H1 (cell line): ENCODE data around the gene MRRF. TPM values are rescaled to one million over a fixed set of nuclear protein-coding genes. Genes with fewer than 3 reads are reported as not detected.

Experiments used
- CTCF ChIA-PET: fragments of 300-600 bp; sonication (Branson Sonifier 250); formaldehyde crosslinking; loops from one replicate; lab custom pipeline; 2021; ENCODE audit not compliant: partially characterized antibody; lab: Charles Lee
- POLR2A ChIA-PET: fragments of 300-600 bp; sonication (Branson Sonifier 250); formaldehyde crosslinking; loops from one replicate; lab custom pipeline; 2021; ENCODE audit warnings: inconsistent platforms; ENCODE audit not compliant: partially characterized antibody; lab: Charles Lee
- DNase-seq, 2 experiments: peaks; one replicate each; pipeline versions ENCODE4 v3.0.0 to v3.0.0-alpha.2; 2010 to 2022; ENCODE audit warnings: low spot score in 2 of 2, low read depth in 1 of 2, mixed read lengths in 1 of 2
- FAIRE-seq: peaks from 2 replicates; lab custom pipeline; 2011; peaks lifted over from hg19 to GRCh38; lab: Jason Lieb, UNC
- H2AFZ ChIP-seq: 2 replicates; pipeline ENCODE4 v1.8.1; 2012; ENCODE audit warnings: low read length, inconsistent platforms
- H2AK5ac ChIP-seq: 2 replicates; pipeline ENCODE4 v1.6.1; 2013; ENCODE audit warnings: low read depth, low read length
- H2BK120ac ChIP-seq: replicated peaks from 2 replicates; pipeline ENCODE3; 2013; ENCODE audit warnings: low read depth, low read length, inconsistent platforms
- H2BK12ac ChIP-seq: 2 replicates; pipeline ENCODE4 v1.6.1; 2013; ENCODE audit warnings: low read depth, low read length
- H2BK15ac ChIP-seq: 2 replicates; pipeline ENCODE4 v1.6.1; 2013; ENCODE audit warnings: low read length
- H2BK20ac ChIP-seq: 2 replicates; pipeline ENCODE4 v1.6.1; 2013; ENCODE audit warnings: low read length
- H2BK5ac ChIP-seq: 2 replicates; pipeline ENCODE4 v1.6.1; 2013; ENCODE audit warnings: low read depth, low read length
- H3K14ac ChIP-seq: 2 replicates; pipeline ENCODE4 v1.6.1; 2013; ENCODE audit warnings: inconsistent platforms; ENCODE audit not compliant: insufficient read length
- H3K18ac ChIP-seq: 2 replicates; pipeline ENCODE4 v1.6.1; 2013; ENCODE audit warnings: low read length; ENCODE audit errors: extremely low read depth
- H3K23ac ChIP-seq: 2 replicates; pipeline ENCODE4 v1.6.1; 2013; ENCODE audit warnings: inconsistent platforms; ENCODE audit not compliant: insufficient read length
- H3K23me2 ChIP-seq: 2 replicates; pipeline ENCODE4 v1.6.1; 2013; ENCODE audit warnings: low read depth, low read length
- H3K27ac ChIP-seq: 2 replicates; pipeline ENCODE4 v1.6.1; 2011; ENCODE audit warnings: low read depth, low read length, inconsistent platforms
- H3K27me3 ChIP-seq, 4 experiments: replicated peaks in 1 of 4; 1 replicate in 1 of 4; 2 replicates in 3 of 4; pipeline versions ENCODE4 v1.6.1 to v1.8.1; 2011 to 2013; ENCODE audit warnings: low read length in 3 of 4, mild to moderate bottlenecking in 3 of 4, inconsistent platforms in 2 of 4, mixed read lengths in 2 of 4, moderate library complexity in 1 of 4; ENCODE audit not compliant: control insufficient read depth in 3 of 4, insufficient read depth in 3 of 4; ENCODE audit errors: extremely low read depth in 1 of 4
- H3K36me3 ChIP-seq, 4 experiments: 2 replicates each; pipeline versions ENCODE4 v1.6.1 to v1.8.1; 2011 to 2013; ENCODE audit warnings: mild to moderate bottlenecking in 4 of 4, low read length in 3 of 4, moderate library complexity in 2 of 4, control low read depth in 1 of 4, inconsistent platforms in 1 of 4; ENCODE audit not compliant: insufficient read depth in 4 of 4, control insufficient read depth in 2 of 4
- H3K4ac ChIP-seq: replicated peaks from 2 replicates; pipeline ENCODE3; 2013; ENCODE audit warnings: low read length, low read depth, mixed read lengths, inconsistent platforms; ENCODE audit not compliant: insufficient read length
- H3K4me1 ChIP-seq, 4 experiments: replicated peaks in 1 of 4; 1 replicate in 1 of 4; 2 replicates in 3 of 4; pipeline versions ENCODE4 v1.6.1 to v1.8.1; 2011 to 2013; ENCODE audit warnings: low read length in 3 of 4, inconsistent platforms in 2 of 4, mixed read lengths in 1 of 4; ENCODE audit not compliant: insufficient read depth in 4 of 4, control insufficient read depth in 3 of 4
- H3K4me2 ChIP-seq, 2 experiments: 2 replicates each; pipeline versions ENCODE4 v1.6.1 to v1.8.1; 2011 to 2013; ENCODE audit warnings: low read depth in 2 of 2, low read length in 2 of 2, control low read depth in 1 of 2, inconsistent platforms in 1 of 2, mild to moderate bottlenecking in 1 of 2; ENCODE audit not compliant: insufficient read depth in 1 of 2
- H3K4me3 ChIP-seq, 4 experiments: fragments of 200-600, 300-600 bp in 1 of 4; sonication (generic), shearing (Covaris generic), sonication (Bioruptor Twin) in 1 of 4; 2 replicates each; pipeline versions ENCODE4 v1.5.1 to v1.8.1; 2011 to 2016; ENCODE audit warnings: low read length in 4 of 4, low read depth in 3 of 4, control low read depth in 2 of 4, inconsistent platforms in 2 of 4, mild to moderate bottlenecking in 2 of 4, mixed read lengths in 1 of 4, moderate library complexity in 1 of 4; ENCODE audit not compliant: insufficient read depth in 2 of 4; ENCODE audit errors: extremely low read depth in 1 of 4
- H3K56ac ChIP-seq: replicated peaks from 2 replicates; pipeline ENCODE3; 2013; ENCODE audit warnings: low read depth, mild to moderate bottlenecking, mixed read lengths, low read length, inconsistent platforms; ENCODE audit not compliant: insufficient read length
- H3K79me1 ChIP-seq: 2 replicates; pipeline ENCODE4 v1.6.1; 2013; ENCODE audit warnings: low read depth, low read length, control low read depth
- H3K79me2 ChIP-seq, 2 experiments: 2 replicates each; pipeline versions ENCODE4 v1.6.1 to v1.8.1; 2012 to 2013; ENCODE audit warnings: low read length in 2 of 2, mild to moderate bottlenecking in 2 of 2, inconsistent platforms in 1 of 2; ENCODE audit not compliant: insufficient read depth in 2 of 2, control insufficient read depth in 1 of 2
- H3K9ac ChIP-seq, 4 experiments: replicated peaks in 1 of 4; 1 replicate in 1 of 4; 2 replicates in 3 of 4; pipeline versions ENCODE4 v1.6.1 to v1.8.1; 2011 to 2013; ENCODE audit warnings: low read depth in 3 of 4, low read length in 3 of 4, control low read depth in 2 of 4, mild to moderate bottlenecking in 2 of 4, moderate library complexity in 2 of 4, inconsistent platforms in 1 of 4; ENCODE audit errors: extremely low read depth in 1 of 4
- H3K9me3 ChIP-seq, 2 experiments: 2 replicates each; pipeline versions ENCODE4 v1.6.1 to v1.8.1; 2012 to 2013; ENCODE audit warnings: mild to moderate bottlenecking in 2 of 2, moderate library complexity in 2 of 2, control low read depth in 1 of 2, inconsistent platforms in 1 of 2, low read depth in 1 of 2, low read length in 1 of 2, mixed read lengths in 1 of 2; ENCODE audit not compliant: insufficient read depth in 2 of 2
- H4K20me1 ChIP-seq, 2 experiments: replicated peaks in 1 of 2; 2 replicates each; pipeline versions ENCODE3 to v1.8.1; 2011 to 2013; ENCODE audit warnings: inconsistent platforms in 2 of 2, low read length in 2 of 2, mild to moderate bottlenecking in 1 of 2; ENCODE audit not compliant: insufficient read depth in 2 of 2, control insufficient read depth in 1 of 2
- H4K5ac ChIP-seq: 2 replicates; pipeline ENCODE4 v1.6.1; 2013; ENCODE audit warnings: low read length, low read depth, mixed read lengths, inconsistent platforms; ENCODE audit not compliant: insufficient read length
- H4K8ac ChIP-seq: 2 replicates; pipeline ENCODE4 v1.8.0; 2013; ENCODE audit warnings: mild to moderate bottlenecking, moderate library complexity, low read length, inconsistent platforms; ENCODE audit not compliant: insufficient read depth; ENCODE audit errors: extremely low read depth
- H4K91ac ChIP-seq: replicated peaks from 2 replicates; pipeline ENCODE3; 2013; ENCODE audit warnings: low read length, mixed read lengths, inconsistent platforms; ENCODE audit not compliant: insufficient read length
- BACH1 ChIP-seq: IDR thresholded peaks from 2 replicates; pipeline ENCODE4 v1.6.1; 2012; ENCODE audit warnings: low read length, improper control_type of control experiment
- CBX8 ChIP-seq: fragments of 300-800, 300-1000 bp; sonication (generic); IDR thresholded peaks from 2 replicates; pipeline ENCODE4 v1.7.1; 2016; ENCODE audit warnings: low read depth, low read length, borderline replicate concordance
- CHD1 ChIP-seq: IDR thresholded peaks from 2 replicates; pipeline ENCODE4 v1.6.1; 2012; ENCODE audit warnings: low read depth, low read length, improper control_type of control experiment
- JUN ChIP-seq: IDR thresholded peaks from 2 replicates; pipeline ENCODE4 v1.6.1; 2011; ENCODE audit warnings: low read depth, mild to moderate bottlenecking, improper control_type of control experiment, low read length
- KDM5A ChIP-seq: fragments of 200-600 bp; IDR thresholded peaks from 2 replicates; pipeline ENCODE4 v1.7.1; 2012; ENCODE audit warnings: mild to moderate bottlenecking, low read length, inconsistent platforms, mixed read lengths
- NANOG ChIP-seq: IDR thresholded peaks from 2 replicates; pipeline ENCODE4 v1.6.1; 2011; ENCODE audit warnings: low read length, low read depth, mild to moderate bottlenecking, inconsistent platforms; ENCODE audit not compliant: insufficient read depth, poor library complexity, severe bottlenecking
- SAP30 ChIP-seq: fragments of 300-600 bp; sonication (generic); IDR thresholded peaks from 2 replicates; pipeline ENCODE4 v1.7.1; 2012; ENCODE audit warnings: low read length, moderate library complexity, mild to moderate bottlenecking, inconsistent platforms; ENCODE audit not compliant: insufficient read depth, insufficient replicate concordance
- USF2 ChIP-seq: IDR thresholded peaks from 2 replicates; pipeline ENCODE4 v1.6.1; 2011; ENCODE audit warnings: low read length, improper control_type of control experiment
- WGBS, 2 experiments: shearing (Covaris generic) in 1 of 2; methylation state at CpG; one replicate each; pipeline versions ENCODE4 v1.1.6 to v1.1.7; 2013 to 2015; ENCODE audit warnings: low lambda C conversion rate in 2 of 2, mixed read lengths in 2 of 2, inconsistent platforms in 1 of 2, low coverage in 1 of 2, missing lambda C conversion rate in 1 of 2; ENCODE audit not compliant: insufficient replicate concordance in 2 of 2, insufficient coverage in 1 of 2, insufficient read length in 1 of 2; ENCODE audit errors: extremely low coverage in 1 of 2, missing lambda C conversion rate in 1 of 2; 5-methylcytosine and 5-hydroxymethylcytosine counted together
- polyA plus RNA-seq, 7 experiments: library from polyadenylated mRNA; depleted of rRNA in 3 of 7; stranded (reverse) in 5 of 7; unstranded in 2 of 7; fragments of >200 nt in 5 of 7; fragments of 200-250 nt in 2 of 7; gene quantifications; 1 replicate in 5 of 7; 2 replicates in 1 of 7; 4 replicates in 1 of 7; pipeline versions ENCODE4 v1.2.1 to v1.2.3, GENCODE V29; 2011 to 2013; ENCODE audit warnings: missing spikeins in 2 of 7, mixed read lengths in 2 of 7
- total RNA-seq: library from RNA; stranded (reverse); fragmentation: NEBNext Ultra II Directional; extraction: Animal tissue kit (Norgen Biotek cat#: 25700); gene quantifications from 2 replicates; pipeline ENCODE4 v1.2.1, GENCODE V29; 2021

MRRF gene
- total and polyA plus RNA-seq, 2 of the 8 experiments (the other 6 are each of a cell fraction or from before 2014, with no cell fraction given): 29.4 to 47.8 TPM

GRCh38 chr9:122368642-122369041 is 104.0 kb downstream of the MRRF start:
- Histone ChIP-seq H3K56ac (no peak overlapping the region), H2AK5ac (no peak overlapping the region; the same call in 1 of the 2 replicates), H3K23ac (no peak overlapping the region), H3K4me1 (peaks cover 4 to 6% (median 5%) of the 10 kb centered on the region in 4 experiments; a peak in 4 of 7 replicates), H2BK12ac (no peak overlapping the region), H4K5ac (no peak overlapping the region), H3K4ac (no peak overlapping the region), H2BK20ac (no peak overlapping the region), H4K91ac (peak overlapping the region; percentile 59), H3K27me3 (peaks cover 5 to 40% (median 34%) of the 10 kb centered on the region in 4 experiments), H3K23me2 (peaks cover 8% of the 10 kb centered on the region), H4K8ac (no peak overlapping the region; the same call in 1 of the 2 replicates), H2BK120ac (no peak overlapping the region), H3K36me3 (no peaks in the 10 kb centered on the region), H3K9ac (no peak overlapping the region), H3K18ac (no peak overlapping the region), H3K9me3 (no peaks in the 10 kb centered on the region), H3K14ac (no peak overlapping the region), H2AFZ (no peak overlapping the region), H2BK5ac (no peak overlapping the region), H3K79me2 (no peaks in the 10 kb centered on the region), H3K4me2 (no peak overlapping the region), H3K79me1 (no peaks in the 10 kb centered on the region), H4K20me1 (no peaks in the 10 kb centered on the region), H2BK15ac (peak overlapping the region; percentile 72; the same call in 1 of the 2 replicates), H3K4me3 (no peak overlapping the region), H3K27ac (no peak overlapping the region)
- WGBS, 2 experiments: 82% methylated on average over 1 of the region's 1 CpG; no CpG with 5 or more reads in 1 of the 2 experiments
- FAIRE-seq (no peak), DNase-seq (no peak)
- POLR2A ChIA-PET: interaction anchor here (1.0 kb wide), 1 partner anchor 242 kb away, joined by 3 read pairs; no protein-coding TSS in a partner anchor
- CTCF ChIA-PET: interaction anchor here (0.9 to 6.1 kb wide), 7 partner anchors 10 to 270 kb away, joined by 3 to 42 read pairs (median 4); no protein-coding TSS in a partner anchor
- TF ChIP-seq CHD1: no peak
- TF ChIP-seq USF2: no peak
- no peak for TF ChIP-seq CBX8
- no peak for TF ChIP-seq NANOG
- TF ChIP-seq KDM5A: no peak
- TF ChIP-seq SAP30: no peak
- no peak for TF ChIP-seq BACH1
- no peak for TF ChIP-seq JUN
